Keratinocyte (primary cell): ENCODE results near the gene IMPDH1. TPM values are rescaled to one million over a fixed set of nuclear protein-coding genes. Genes with fewer than 3 reads are reported as not detected.

ENCODE experiments used
- DNase-seq: peaks from one replicate; pipeline ENCODE4 v3.0.0-alpha.2; 2011; ENCODE audit warnings: low read depth, missing footprints, low spot score
- FAIRE-seq: peaks from 2 replicates; lab custom pipeline; 2011; peaks lifted over from hg19 to GRCh38; lab: Jason Lieb, UNC
- H2AFZ ChIP-seq: 2 replicates; pipeline ENCODE4 v1.6.0; 2012; ENCODE audit warnings: low read length, control low read depth, inconsistent platforms; ENCODE audit not compliant: control insufficient read depth
- H3K27ac ChIP-seq: 2 replicates; pipeline ENCODE4 v1.5.1; 2011; ENCODE audit warnings: low read length; ENCODE audit not compliant: control insufficient read depth, insufficient read depth
- H3K27me3 ChIP-seq: 3 replicates; pipeline ENCODE4 v1.6.0; 2011; ENCODE audit warnings: low read length; ENCODE audit not compliant: control insufficient read depth, insufficient read depth; ENCODE audit errors: extremely low read depth
- H3K36me3 ChIP-seq, 2 experiments: 2 replicates in 1 of 2; 3 replicates in 1 of 2; pipeline ENCODE4 v1.5.1; 2011; ENCODE audit warnings: low read length in 2 of 2, mild to moderate bottlenecking in 1 of 2; ENCODE audit not compliant: control insufficient read depth in 2 of 2, insufficient read depth in 2 of 2; ENCODE audit errors: extremely low read depth in 1 of 2
- H3K4me1 ChIP-seq: 3 replicates; pipeline ENCODE4 v1.5.1; 2011; ENCODE audit warnings: low read length; ENCODE audit not compliant: control insufficient read depth, insufficient read depth; ENCODE audit errors: extremely low read depth
- H3K4me2 ChIP-seq: 3 replicates; pipeline ENCODE4 v1.6.0; 2011; ENCODE audit warnings: low read depth, low read length; ENCODE audit not compliant: control insufficient read depth, insufficient read depth; ENCODE audit errors: extremely low read depth
- H3K4me3 ChIP-seq, 3 experiments: fragments of 200-600 bp in 1 of 3; sonication (generic) in 1 of 3; 2 replicates in 2 of 3; 3 replicates in 1 of 3; pipeline ENCODE4 v1.5.1; 2011 to 2016; ENCODE audit warnings: low read length in 3 of 3, mild to moderate bottlenecking in 3 of 3, control low read depth in 2 of 3, inconsistent platforms in 1 of 3, low read depth in 1 of 3, mixed read lengths in 1 of 3, mixed run types in 1 of 3, moderate library complexity in 1 of 3; ENCODE audit not compliant: control insufficient read depth in 2 of 3, insufficient read depth in 2 of 3; ENCODE audit errors: extremely low read depth in 1 of 3
- H3K79me2 ChIP-seq: 2 replicates; pipeline ENCODE4 v1.6.0; 2012; ENCODE audit warnings: low read length; ENCODE audit not compliant: control insufficient read depth, insufficient read depth
- H3K9ac ChIP-seq: 3 replicates; pipeline ENCODE4 v1.6.0; 2011; ENCODE audit warnings: low read length; ENCODE audit not compliant: control insufficient read depth, insufficient read depth; ENCODE audit errors: extremely low read depth
- H3K9me1 ChIP-seq: 3 replicates; pipeline ENCODE4 v1.6.0; 2011; ENCODE audit warnings: low read length; ENCODE audit not compliant: control insufficient read depth, insufficient read depth; ENCODE audit errors: extremely low read depth
- H3K9me3 ChIP-seq: 2 replicates; pipeline ENCODE4 v1.5.1; 2012; ENCODE audit warnings: low read depth, low read length; ENCODE audit not compliant: control insufficient read depth
- H4K20me1 ChIP-seq: 3 replicates; pipeline ENCODE4 v1.6.0; 2011; ENCODE audit warnings: low read length; ENCODE audit not compliant: control insufficient read depth, insufficient read depth; ENCODE audit errors: extremely low read depth
- EZH2 ChIP-seq: IDR thresholded peaks from one replicate; pipeline ENCODE4 v1.6.1; 2012; ENCODE audit warnings: inconsistent platforms, mild to moderate bottlenecking, low read length, moderate library complexity
- dilution Hi-C: fragments of 300-500 bp; cut with MboI; formaldehyde crosslinking; loops from one replicate; pipeline ENCODE4 v1.7.0; 2020; ENCODE audit warnings: low sequenced_read_pairs; ENCODE audit not compliant: extremely low pct_ligation_motif_present
- polyA plus RNA-seq, 5 experiments: library from polyadenylated mRNA; depleted of rRNA in 3 of 5; stranded (reverse) in 3 of 5; stranded (forward) in 1 of 5; unstranded in 1 of 5; fragments of >200 nt; gene quantifications; 1 replicate in 1 of 5; 2 replicates in 3 of 5; 3 replicates in 1 of 5; pipeline versions ENCODE4 v1.2.1 to v1.2.3, GENCODE V29; 2011 to 2012; ENCODE audit warnings: missing spikeins in 2 of 5, low read depth in 1 of 5, low replicate concordance in 1 of 5
- TF ChIP-seq, protein P1 (sequence below), 3 experiments: IDR thresholded peaks in 1 of 3; conservative IDR thresholded peaks in 1 of 3; optimal IDR thresholded peaks in 1 of 3; 2 replicates in 2 of 3; 3 replicates in 1 of 3; pipeline versions ENCODE3 to v1.5.1; 2011; ENCODE audit warnings: low read length in 3 of 3, mild to moderate bottlenecking in 3 of 3, moderate library complexity in 2 of 3, control low read depth in 1 of 3, inconsistent platforms in 1 of 3; ENCODE audit not compliant: insufficient read depth in 2 of 3; ENCODE audit errors: extremely low read depth in 1 of 3

The IMPDH1 gene
- polyA plus RNA-seq, 1 donor (not counting 4 experiments of a cell fraction or from before 2014, with no cell fraction given), result 56.2 TPM

DNA sequence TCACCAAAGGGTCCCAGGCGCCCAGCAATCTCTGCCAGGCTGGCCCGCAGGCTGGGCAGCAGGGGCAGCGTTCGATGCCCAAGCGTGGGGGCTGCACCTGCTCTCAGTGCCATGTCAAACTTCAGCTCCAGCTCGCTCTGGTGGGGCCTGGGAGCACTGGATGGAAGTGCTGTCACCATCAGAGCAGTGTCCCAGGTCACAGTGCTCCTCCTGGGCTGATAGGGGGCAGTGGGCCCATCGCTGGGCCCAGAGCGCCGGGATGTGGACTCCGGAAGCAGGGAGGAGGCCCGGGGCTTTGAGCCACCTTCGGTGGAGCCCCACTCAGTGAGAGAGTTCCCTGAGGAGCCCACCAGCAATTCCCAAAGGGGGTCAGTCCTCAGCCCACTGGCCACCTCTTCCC is 50.4 kb downstream of the IMPDH1 start:
- Histone ChIP-seq H3K9me1 (no peaks in the 10 kb centered on the region), H3K4me3 (no peak overlapping the region), H3K9ac (no peak overlapping the region), H3K4me2 (no peak overlapping the region), H3K36me3 (no peaks in the 10 kb centered on the region), H3K27ac (no peak overlapping the region), H3K27me3 (no peaks in the 10 kb centered on the region), H3K4me1 (peaks cover 20% of the 10 kb centered on the region), H3K79me2 (no peaks in the 10 kb centered on the region), H2AFZ (no peak overlapping the region), H3K9me3 (no peaks in the 10 kb centered on the region), H4K20me1 (no peaks in the 10 kb centered on the region)
- dilution Hi-C loops, result no loop called here
- TF ChIP-seq, protein P1, sequence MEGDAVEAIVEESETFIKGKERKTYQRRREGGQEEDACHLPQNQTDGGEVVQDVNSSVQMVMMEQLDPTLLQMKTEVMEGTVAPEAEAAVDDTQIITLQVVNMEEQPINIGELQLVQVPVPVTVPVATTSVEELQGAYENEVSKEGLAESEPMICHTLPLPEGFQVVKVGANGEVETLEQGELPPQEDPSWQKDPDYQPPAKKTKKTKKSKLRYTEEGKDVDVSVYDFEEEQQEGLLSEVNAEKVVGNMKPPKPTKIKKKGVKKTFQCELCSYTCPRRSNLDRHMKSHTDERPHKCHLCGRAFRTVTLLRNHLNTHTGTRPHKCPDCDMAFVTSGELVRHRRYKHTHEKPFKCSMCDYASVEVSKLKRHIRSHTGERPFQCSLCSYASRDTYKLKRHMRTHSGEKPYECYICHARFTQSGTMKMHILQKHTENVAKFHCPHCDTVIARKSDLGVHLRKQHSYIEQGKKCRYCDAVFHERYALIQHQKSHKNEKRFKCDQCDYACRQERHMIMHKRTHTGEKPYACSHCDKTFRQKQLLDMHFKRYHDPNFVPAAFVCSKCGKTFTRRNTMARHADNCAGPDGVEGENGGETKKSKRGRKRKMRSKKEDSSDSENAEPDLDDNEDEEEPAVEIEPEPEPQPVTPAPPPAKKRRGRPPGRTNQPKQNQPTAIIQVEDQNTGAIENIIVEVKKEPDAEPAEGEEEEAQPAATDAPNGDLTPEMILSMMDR (optimal IDR thresholded peaks at IDR 0.05 in 1 of 3, IDR thresholded peaks at IDR 0.05 in 1 of 3, conservative IDR thresholded peaks at IDR 0.05 in 1 of 3; ENCODE audit: extremely low read depth in 1 of 3, insufficient read depth in 2 of 3, low read length in 3 of 3), result no peak
- no peak for TF ChIP-seq EZH2
- no peak for DNase-seq
- no peak for FAIRE-seq

DNA sequence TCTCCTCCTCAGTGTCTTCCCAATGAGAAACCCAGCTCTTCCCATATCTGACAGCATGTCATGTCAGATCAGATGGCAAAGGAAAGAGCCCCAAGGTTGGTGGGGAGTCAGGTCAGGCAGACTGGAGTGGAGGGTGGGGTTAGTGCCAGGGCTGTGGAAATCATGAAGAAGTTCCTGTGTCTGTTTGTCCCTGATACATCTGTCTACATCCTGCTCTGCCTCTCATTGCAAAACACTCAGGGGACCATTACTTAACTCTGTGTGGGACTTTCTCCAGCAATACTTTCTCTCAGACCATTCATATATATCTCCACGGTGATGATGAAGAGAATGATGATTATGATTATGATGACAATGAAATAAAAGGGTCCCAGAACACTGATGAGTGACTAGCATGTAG is 51.5 kb downstream of the IMPDH1 start:
- Histone ChIP-seq H3K36me3 (no peaks in the 10 kb centered on the region), H3K4me3 (no peak overlapping the region), H3K9me1 (no peaks in the 10 kb centered on the region), H3K9me3 (no peaks in the 10 kb centered on the region), H3K9ac (no peak overlapping the region), H3K4me2 (no peak overlapping the region), H4K20me1 (no peaks in the 10 kb centered on the region), H3K79me2 (no peaks in the 10 kb centered on the region), H3K4me1 (peaks cover 20% of the 10 kb centered on the region), H3K27me3 (peaks cover under 1% of the 10 kb centered on the region), H2AFZ (no peak overlapping the region), H3K27ac (no peak overlapping the region)
- FAIRE-seq (no peak), DNase-seq (no peak)
- dilution Hi-C loops, result no loop called here
- TF ChIP-seq EZH2, result no peak
- TF ChIP-seq, protein P1 (optimal IDR thresholded peaks at IDR 0.05 in 1 of 3, IDR thresholded peaks at IDR 0.05 in 1 of 3, conservative IDR thresholded peaks at IDR 0.05 in 1 of 3; ENCODE audit: extremely low read depth in 1 of 3, insufficient read depth in 2 of 3, low read length in 3 of 3), result no peak
